ENCODE data around the gene MPV17L2.

MPV17L2 gene

DNA sequence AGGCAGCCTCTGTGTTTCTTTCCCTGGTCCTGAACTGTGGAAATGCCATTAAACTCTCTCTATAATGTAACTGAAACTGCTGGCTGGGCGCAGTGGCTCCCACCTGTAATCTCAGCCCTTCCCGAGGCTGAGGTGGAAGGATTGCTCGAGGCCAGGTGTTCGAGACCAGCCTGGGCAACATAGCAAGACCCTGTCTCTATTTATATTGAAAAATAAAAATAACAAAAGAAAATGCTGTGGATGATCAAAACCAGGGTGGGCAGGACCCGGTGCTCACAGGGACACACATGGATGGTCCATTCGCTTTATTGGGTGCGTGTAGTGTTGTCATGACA is 3.5 kb downstream of the MPV17L2 start:
- Histone ChIP-seq H3K4me1 (ENCODE audit: control insufficient read depth in 1 of 2, insufficient read depth in 1 of 2, low read depth in 1 of 2, low read length in 1 of 2) (peaks cover 24 to 31% of the 10 kb centered on the region in 2 experiments), H3K27me3 (peaks cover 3% of the 10 kb centered on the region), H3K4me3 (ENCODE audit: low read depth in 1 of 2, low read length in 1 of 2) (no peak overlapping the region), H3K36me3 (peaks cover 14% of the 10 kb centered on the region), H3K9me3 (no peaks in the 10 kb centered on the region), H3K27ac (no peak overlapping the region)
- TF ChIP-seq, protein P1, sequence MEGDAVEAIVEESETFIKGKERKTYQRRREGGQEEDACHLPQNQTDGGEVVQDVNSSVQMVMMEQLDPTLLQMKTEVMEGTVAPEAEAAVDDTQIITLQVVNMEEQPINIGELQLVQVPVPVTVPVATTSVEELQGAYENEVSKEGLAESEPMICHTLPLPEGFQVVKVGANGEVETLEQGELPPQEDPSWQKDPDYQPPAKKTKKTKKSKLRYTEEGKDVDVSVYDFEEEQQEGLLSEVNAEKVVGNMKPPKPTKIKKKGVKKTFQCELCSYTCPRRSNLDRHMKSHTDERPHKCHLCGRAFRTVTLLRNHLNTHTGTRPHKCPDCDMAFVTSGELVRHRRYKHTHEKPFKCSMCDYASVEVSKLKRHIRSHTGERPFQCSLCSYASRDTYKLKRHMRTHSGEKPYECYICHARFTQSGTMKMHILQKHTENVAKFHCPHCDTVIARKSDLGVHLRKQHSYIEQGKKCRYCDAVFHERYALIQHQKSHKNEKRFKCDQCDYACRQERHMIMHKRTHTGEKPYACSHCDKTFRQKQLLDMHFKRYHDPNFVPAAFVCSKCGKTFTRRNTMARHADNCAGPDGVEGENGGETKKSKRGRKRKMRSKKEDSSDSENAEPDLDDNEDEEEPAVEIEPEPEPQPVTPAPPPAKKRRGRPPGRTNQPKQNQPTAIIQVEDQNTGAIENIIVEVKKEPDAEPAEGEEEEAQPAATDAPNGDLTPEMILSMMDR (IDR thresholded peaks at IDR 0.05): no peak

- Histone ChIP-seq H3K4me1 (ENCODE audit: control insufficient read depth in 1 of 2, insufficient read depth in 1 of 2, low read depth in 1 of 2, low read length in 1 of 2) (peaks cover 15 to 24% of the 10 kb centered on the region in 2 experiments), H3K9me3 (no peaks in the 10 kb centered on the region), H3K36me3 (peaks cover 14% of the 10 kb centered on the region), H3K27me3 (peaks cover 11% of the 10 kb centered on the region), H3K27ac (no peak overlapping the region), H3K4me3 (ENCODE audit: low read depth in 1 of 2, low read length in 1 of 2) (no peak overlapping the region)
- TF ChIP-seq, protein P1 (IDR thresholded peaks at IDR 0.05): no peak
Measured at GRCh38 chr19:18197306-18197705, 4.3 kb downstream of the MPV17L2 start.

DNA sequence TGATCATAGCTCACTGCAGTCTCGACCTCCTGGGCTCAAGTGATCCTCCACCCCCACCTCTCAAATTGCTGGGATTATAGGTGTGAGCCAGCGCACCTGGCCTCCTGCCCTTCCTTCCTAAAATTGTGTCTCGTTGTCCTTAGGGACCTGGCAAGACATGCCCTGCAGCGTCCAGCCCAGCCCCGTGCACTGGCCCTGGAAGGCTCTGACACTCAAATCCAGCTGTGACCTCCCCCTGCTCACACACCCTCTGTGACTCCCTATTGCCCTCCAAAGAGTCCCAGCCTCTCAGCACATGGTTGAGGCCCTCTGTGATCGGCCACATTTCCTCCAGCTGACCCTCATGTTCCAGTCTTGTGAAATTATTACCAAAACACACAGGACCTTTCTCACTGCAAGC is 4.9 kb downstream of the MPV17L2 start:
- Histone ChIP-seq H3K36me3 (peaks cover 14% of the 10 kb centered on the region), H3K4me3 (ENCODE audit: low read depth in 1 of 2, low read length in 1 of 2) (no peak overlapping the region), H3K9me3 (no peaks in the 10 kb centered on the region), H3K27me3 (peaks cover 18% of the 10 kb centered on the region), H3K4me1 (ENCODE audit: control insufficient read depth in 1 of 2, insufficient read depth in 1 of 2, low read depth in 1 of 2, low read length in 1 of 2) (peaks cover 19 to 27% of the 10 kb centered on the region in 2 experiments), H3K27ac (no peak overlapping the region)
- TF ChIP-seq, protein P1 (IDR thresholded peaks at IDR 0.05): no peak

DNA sequence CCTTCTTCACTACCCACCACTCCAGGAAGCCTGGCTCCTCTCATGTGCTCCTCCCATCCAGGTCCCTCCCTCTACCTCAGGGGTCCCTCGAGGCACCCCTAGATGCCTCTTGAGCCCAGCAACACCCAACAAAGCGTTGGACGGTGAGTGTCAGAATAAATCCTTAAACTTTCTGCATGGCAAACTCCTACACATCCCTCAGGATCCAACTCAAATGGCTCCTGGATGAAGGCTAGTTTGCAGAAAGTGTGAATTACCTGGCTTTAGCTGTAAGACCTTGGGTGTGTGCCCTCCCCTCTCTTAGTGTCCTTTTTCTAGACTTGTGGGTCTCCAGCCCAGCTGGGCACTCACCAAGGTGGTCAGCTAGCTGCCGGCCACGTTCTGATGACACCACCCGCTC is 5.4 kb downstream of the MPV17L2 start:
- Histone ChIP-seq H3K4me3 (ENCODE audit: low read depth in 1 of 2, low read length in 1 of 2) (no peak overlapping the region), H3K9me3 (no peaks in the 10 kb centered on the region), H3K4me1 (ENCODE audit: control insufficient read depth in 1 of 2, insufficient read depth in 1 of 2, low read depth in 1 of 2, low read length in 1 of 2) (peaks cover 22 to 28% of the 10 kb centered on the region in 2 experiments), H3K27me3 (peaks cover 22% of the 10 kb centered on the region), H3K36me3 (peaks cover 14% of the 10 kb centered on the region), H3K27ac (no peak overlapping the region)
- TF ChIP-seq, protein P1 (IDR thresholded peaks at IDR 0.05): no peak

DNA sequence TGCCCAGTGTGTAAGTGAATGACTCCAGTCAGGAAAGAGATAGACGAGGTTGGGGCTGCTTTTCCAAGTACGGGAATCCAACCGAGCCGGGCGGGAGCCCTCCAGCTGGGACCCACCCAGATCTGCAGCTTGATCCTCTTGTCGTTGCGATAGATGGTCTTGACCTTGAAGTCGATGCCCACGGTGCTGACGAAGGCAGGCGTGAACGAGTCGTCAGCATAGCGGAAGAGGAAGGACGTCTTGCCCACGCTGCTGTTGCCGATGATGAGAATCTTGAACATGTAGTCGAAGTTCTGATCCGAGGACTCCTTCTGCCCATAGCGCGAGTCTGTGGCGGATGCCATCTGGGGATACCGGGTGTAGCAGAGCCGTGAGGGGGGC is 9.4 kb downstream of the MPV17L2 start:
- Histone ChIP-seq H3K4me3 (ENCODE audit: low read depth in 1 of 2, low read length in 1 of 2) (peak overlapping the region in 1 of 2 experiments; percentile 79), H3K9me3 (no peaks in the 10 kb centered on the region), H3K4me1 (ENCODE audit: control insufficient read depth in 1 of 2, insufficient read depth in 1 of 2, low read depth in 1 of 2, low read length in 1 of 2) (peaks cover 24 to 26% of the 10 kb centered on the region in 2 experiments), H3K27ac (no peak overlapping the region), H3K27me3 (peaks cover 48% of the 10 kb centered on the region), H3K36me3 (peaks cover 1% of the 10 kb centered on the region)
- TF ChIP-seq, protein P1 (IDR thresholded peaks at IDR 0.05): no peak

Data from neutrophil (primary cell).